ENCODE results near the gene MBD6. TPM values are rescaled to one million over a fixed set of nuclear protein-coding genes. Genes with fewer than 3 reads are reported as not detected.

Gene MBD6
- total RNA-seq, 1 donor from 2014 or later, result 118 TPM

- Mint-ChIP-seq H3K36me3 (no peaks in the 10 kb centered on the region), H3K27me3 (ENCODE audit: low read depth) (peaks cover 80% of the 10 kb centered on the region), H3K9me3 (no peaks in the 10 kb centered on the region), H3K27ac (no peak overlapping the region), H3K4me1 (peaks cover 5% of the 10 kb centered on the region), H3K4me3 (no peak overlapping the region)
- TF ChIP-seq CTCF (IDR thresholded peaks at IDR 0.05; ENCODE audit: unreplicated experiment), result no peak
- DNase-seq (ENCODE audit: low spot score in 2 of 2, unreplicated experiment in 2 of 2), result no peak
These were observed 29.7 kb downstream of the MBD6 start for GRCh38 chr12:57552306-57552651.

- Mint-ChIP-seq H3K27ac (no peak overlapping the region), H3K36me3 (no peaks in the 10 kb centered on the region), H3K4me3 (no peak overlapping the region), H3K27me3 (ENCODE audit: low read depth) (peaks cover 74% of the 10 kb centered on the region), H3K9me3 (no peaks in the 10 kb centered on the region), H3K4me1 (peaks cover 5% of the 10 kb centered on the region)
- DNase-seq (ENCODE audit: low spot score in 2 of 2, unreplicated experiment in 2 of 2), result no peak
- no peak for TF ChIP-seq CTCF (IDR thresholded peaks at IDR 0.05; ENCODE audit: unreplicated experiment)
These were observed 30.2 kb downstream of the MBD6 start for GRCh38 chr12:57552835-57553313.

GRCh38 chr12:57553343-57554202 lies 30.9 kb downstream of the MBD6 start:
- Mint-ChIP-seq H3K27ac (no peak overlapping the region), H3K4me3 (no peak overlapping the region), H3K9me3 (no peaks in the 10 kb centered on the region), H3K27me3 (ENCODE audit: low read depth) (peaks cover 67% of the 10 kb centered on the region), H3K4me1 (peaks cover 5% of the 10 kb centered on the region), H3K36me3 (no peaks in the 10 kb centered on the region)
- DNase-seq (ENCODE audit: low spot score in 2 of 2, unreplicated experiment in 2 of 2), result no peak
- no peak for TF ChIP-seq CTCF (IDR thresholded peaks at IDR 0.05; ENCODE audit: unreplicated experiment)

- H3K36me3 Mint-ChIP-seq, result no peaks in the 10 kb centered on the region
- no peak for TF ChIP-seq CTCF (IDR thresholded peaks at IDR 0.05; ENCODE audit: unreplicated experiment)
- H3K4me1 Mint-ChIP-seq, result peaks cover 5% of the 10 kb centered on the region
- H3K27me3 Mint-ChIP-seq (ENCODE audit: low read depth), result peaks cover 59% of the 10 kb centered on the region
- H3K27ac Mint-ChIP-seq, result no peak overlapping the region
- H3K9me3 Mint-ChIP-seq, result no peaks in the 10 kb centered on the region
- DNase-seq (ENCODE audit: low spot score in 2 of 2, unreplicated experiment in 2 of 2), result no peak
- H3K4me3 Mint-ChIP-seq, result no peak overlapping the region
These were observed 31.8 kb downstream of the MBD6 start for GRCh38 chr12:57554453-57554852.

GRCh38 chr12:57554897-57555296 lies 32.3 kb downstream of the MBD6 start:
- no peak overlapping the region for H3K4me3 Mint-ChIP-seq
- H3K4me1 Mint-ChIP-seq, result peaks cover 5% of the 10 kb centered on the region

More at GRCh38 chr12:57554897-57555296, 32.3 kb downstream of the MBD6 start:
- Mint-ChIP-seq H3K27me3 (ENCODE audit: low read depth) (peaks cover 57% of the 10 kb centered on the region), H3K36me3 (no peaks in the 10 kb centered on the region), H3K27ac (no peak overlapping the region), H3K9me3 (no peaks in the 10 kb centered on the region)
- no peak for TF ChIP-seq CTCF (IDR thresholded peaks at IDR 0.05; ENCODE audit: unreplicated experiment)
- no peak for DNase-seq (ENCODE audit: low spot score in 2 of 2, unreplicated experiment in 2 of 2)

Data from mesothelial cell of epicardium (in vitro differentiated cells).